ENCODE measurements around the gene SENP6. TPM values are rescaled to one million over a fixed set of nuclear protein-coding genes. Genes with fewer than 3 reads are reported as not detected.

Gene SENP6
- total and polyA plus RNA-seq, 2 donors (not counting 1 experiment from before 2014, with no cell fraction given), result 30.8 to 161 TPM

DNA sequence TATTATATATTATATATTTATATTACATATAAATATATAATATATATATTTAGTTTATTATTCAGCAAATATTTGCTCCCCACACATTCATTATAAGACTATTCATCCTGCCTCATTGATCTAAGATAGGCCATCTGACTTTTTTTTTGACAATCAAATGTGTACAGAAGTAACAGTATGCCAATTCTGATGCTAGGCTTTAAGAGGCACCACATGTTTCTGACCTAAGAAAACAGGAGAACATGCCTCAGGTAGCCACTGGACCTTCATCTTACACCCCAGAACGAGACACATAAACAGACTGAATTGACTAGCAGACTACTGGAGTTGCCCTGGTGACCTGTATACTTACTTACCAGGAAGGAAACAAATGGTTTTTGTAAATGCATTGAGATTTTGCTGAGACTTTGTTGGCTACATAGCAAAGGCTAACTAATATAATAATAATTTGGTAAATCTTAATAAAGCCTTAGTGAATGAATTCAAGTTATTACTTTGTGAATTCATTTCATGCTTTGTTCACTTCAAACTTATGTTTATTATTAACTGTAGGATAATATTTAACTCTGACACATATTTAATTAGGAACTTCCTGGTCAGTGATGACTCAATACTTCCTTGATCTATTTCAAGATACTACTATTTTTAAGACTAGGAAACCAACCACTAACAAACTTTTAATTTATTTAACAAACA is 134.0 kb downstream of the SENP6 start:
- H3K4me2 ChIP-seq (replicated peaks; ENCODE audit: low read depth, low read length, poor library complexity, severe bottlenecking), result no peak overlapping the region
- no peak overlapping the region for H3K4me3 ChIP-seq (ENCODE audit: control extremely low read depth in 1 of 5, extremely low read depth in 1 of 5, insufficient read depth in 1 of 5, low read depth in 2 of 5, low read length in 4 of 5)
- intact Hi-C loops (cut with micrococcal nuclease), result no loop called here
- no peak for DNase-seq
- ChIA-PET CTCF (no interaction called here), POLR2A (no interaction called here)
- H3K9ac ChIP-seq (ENCODE audit: low read length), result no peak overlapping the region
- H3K4me1 ChIP-seq (ENCODE audit: control insufficient read depth in 2 of 2, insufficient read depth in 2 of 2, low read length in 2 of 2), result no peaks in the 10 kb centered on the region
- TF ChIP-seq EZH2 (IDR thresholded peaks at IDR 0.05; ENCODE audit: borderline replicate concordance, insufficient read depth, low read depth, low read length, poor library complexity, severe bottlenecking), result no peak
- TF ChIP-seq, protein P1, sequence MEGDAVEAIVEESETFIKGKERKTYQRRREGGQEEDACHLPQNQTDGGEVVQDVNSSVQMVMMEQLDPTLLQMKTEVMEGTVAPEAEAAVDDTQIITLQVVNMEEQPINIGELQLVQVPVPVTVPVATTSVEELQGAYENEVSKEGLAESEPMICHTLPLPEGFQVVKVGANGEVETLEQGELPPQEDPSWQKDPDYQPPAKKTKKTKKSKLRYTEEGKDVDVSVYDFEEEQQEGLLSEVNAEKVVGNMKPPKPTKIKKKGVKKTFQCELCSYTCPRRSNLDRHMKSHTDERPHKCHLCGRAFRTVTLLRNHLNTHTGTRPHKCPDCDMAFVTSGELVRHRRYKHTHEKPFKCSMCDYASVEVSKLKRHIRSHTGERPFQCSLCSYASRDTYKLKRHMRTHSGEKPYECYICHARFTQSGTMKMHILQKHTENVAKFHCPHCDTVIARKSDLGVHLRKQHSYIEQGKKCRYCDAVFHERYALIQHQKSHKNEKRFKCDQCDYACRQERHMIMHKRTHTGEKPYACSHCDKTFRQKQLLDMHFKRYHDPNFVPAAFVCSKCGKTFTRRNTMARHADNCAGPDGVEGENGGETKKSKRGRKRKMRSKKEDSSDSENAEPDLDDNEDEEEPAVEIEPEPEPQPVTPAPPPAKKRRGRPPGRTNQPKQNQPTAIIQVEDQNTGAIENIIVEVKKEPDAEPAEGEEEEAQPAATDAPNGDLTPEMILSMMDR (IDR thresholded peaks at IDR 0.05), result no peak
- H3K27me3 Mint-ChIP-seq, result peaks cover 13% of the 10 kb centered on the region
- WGBS (ENCODE audit: insufficient coverage), result 60% methylated on average over 1 of the region's 1 CpG
- H3K9me3 ChIP-seq (ENCODE audit: control extremely low read depth in 1 of 3, control insufficient read depth in 2 of 3, insufficient read depth in 1 of 3, low read length in 2 of 3), result peaks cover 0 to 4% (median 0%) of the 10 kb centered on the region in 3 donors
- no peak overlapping the region for H3K27ac Mint-ChIP-seq
- peaks cover 3% of the 10 kb centered on the region for H3K4me1 Mint-ChIP-seq
- no peaks in the 10 kb centered on the region for H3K9me3 Mint-ChIP-seq (ENCODE audit: insufficient read depth)
- peaks cover 0 to 9% (median 0%) of the 10 kb centered on the region in 4 experiments for H3K27me3 ChIP-seq (replicated peaks in 1 of 4; ENCODE audit: control extremely low read depth in 1 of 4, control insufficient read depth in 3 of 4, insufficient read depth in 4 of 4, low read length in 3 of 4)
- H3K36me3 ChIP-seq (replicated peaks in 1 of 2; ENCODE audit: control extremely low read depth in 1 of 2, control insufficient read depth in 1 of 2, extremely low read depth in 1 of 2, insufficient read depth in 2 of 2, low read length in 1 of 2), result no peaks in the 10 kb centered on the region
- no peak overlapping the region for H3K27ac ChIP-seq (ENCODE audit: low read length in 2 of 2)
- H4K20me1 ChIP-seq (ENCODE audit: control insufficient read depth, insufficient read depth, low read length, poor library complexity, severe bottlenecking), result no peaks in the 10 kb centered on the region
- H3K4me3 Mint-ChIP-seq, result no peak overlapping the region
- ATAC-seq (ENCODE audit: low read depth), result no peak
- H3K79me2 ChIP-seq (ENCODE audit: control insufficient read depth, insufficient read depth, low read length), result no peaks in the 10 kb centered on the region
- H2AFZ ChIP-seq (ENCODE audit: insufficient read depth, low read depth, low read length, poor library complexity, severe bottlenecking), result no peak overlapping the region

DNA sequence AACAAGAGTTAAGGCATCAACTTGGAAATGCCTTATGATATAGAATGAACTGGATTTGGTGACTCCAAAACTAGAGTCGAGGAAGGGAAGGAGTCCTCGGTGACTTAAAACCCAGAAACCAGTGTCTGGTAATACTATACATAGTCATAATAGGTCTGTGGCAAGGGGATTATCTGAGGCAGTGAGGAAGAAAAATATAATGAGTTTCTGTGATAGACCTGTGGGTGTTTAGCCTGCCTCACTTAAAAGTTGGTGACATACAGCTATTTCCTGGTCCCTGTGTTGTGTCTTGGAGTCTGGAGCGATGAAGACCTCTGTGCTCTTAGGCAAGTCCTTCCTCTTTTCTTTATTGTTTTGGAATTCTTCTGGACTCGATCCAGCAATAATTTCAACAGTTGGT is 142.3 kb downstream of the SENP6 start:
- H3K9me3 Mint-ChIP-seq (ENCODE audit: insufficient read depth), result peaks cover 2% of the 10 kb centered on the region
- Histone ChIP-seq H3K27ac (ENCODE audit: low read length in 2 of 2) (no peak overlapping the region), H3K9ac (ENCODE audit: low read length) (no peak overlapping the region), H3K4me3 (ENCODE audit: control extremely low read depth in 1 of 5, extremely low read depth in 1 of 5, insufficient read depth in 1 of 5, low read depth in 2 of 5, low read length in 4 of 5) (no peak overlapping the region), H3K4me2 (replicated peaks; ENCODE audit: low read depth, low read length, poor library complexity, severe bottlenecking) (no peak overlapping the region), H3K4me1 (ENCODE audit: control insufficient read depth in 2 of 2, insufficient read depth in 2 of 2, low read length in 2 of 2) (peaks cover 17 to 19% of the 10 kb centered on the region in 2 donors), H4K20me1 (ENCODE audit: control insufficient read depth, insufficient read depth, low read length, poor library complexity, severe bottlenecking) (no peaks in the 10 kb centered on the region), H2AFZ (ENCODE audit: insufficient read depth, low read depth, low read length, poor library complexity, severe bottlenecking) (no peak overlapping the region), H3K36me3 (replicated peaks in 1 of 2; ENCODE audit: control extremely low read depth in 1 of 2, control insufficient read depth in 1 of 2, extremely low read depth in 1 of 2, insufficient read depth in 2 of 2, low read length in 1 of 2) (no peaks in the 10 kb centered on the region), H3K9me3 (ENCODE audit: control extremely low read depth in 1 of 3, control insufficient read depth in 2 of 3, insufficient read depth in 1 of 3, low read length in 2 of 3) (peaks cover 0 to 16% (median 0%) of the 10 kb centered on the region in 3 donors), H3K27me3 (replicated peaks in 1 of 4; ENCODE audit: control extremely low read depth in 1 of 4, control insufficient read depth in 3 of 4, insufficient read depth in 4 of 4, low read length in 3 of 4) (peaks cover 1 to 52% (median 36%) of the 10 kb centered on the region in 4 experiments), H3K79me2 (ENCODE audit: control insufficient read depth, insufficient read depth, low read length) (no peaks in the 10 kb centered on the region)
- peaks cover 13% of the 10 kb centered on the region for H3K4me1 Mint-ChIP-seq
- TF ChIP-seq EZH2 (IDR thresholded peaks at IDR 0.05; ENCODE audit: borderline replicate concordance, insufficient read depth, low read depth, low read length, poor library complexity, severe bottlenecking), result no peak
- TF ChIP-seq, protein P1 (IDR thresholded peaks at IDR 0.05), result no peak
- DNase-seq (no peak), ATAC-seq (ENCODE audit: low read depth) (no peak)
- H3K27ac Mint-ChIP-seq, result no peak overlapping the region
- 100% methylated on average over 1 of the region's 4 CpGs for WGBS (ENCODE audit: insufficient coverage)
- H3K4me3 Mint-ChIP-seq, result no peak overlapping the region
- ChIA-PET CTCF (no interaction called here), POLR2A (no interaction called here)
- intact Hi-C loops (cut with micrococcal nuclease), result no loop called here
- peaks cover 50% of the 10 kb centered on the region for H3K27me3 Mint-ChIP-seq

Measured in B cell (primary cell).